ENCODE data around the gene DDX4. TPM values are rescaled to one million over a fixed set of nuclear protein-coding genes. Genes with fewer than 3 reads are reported as not detected.
"Not testable (repeated sequence)": the region's sequence is repeated elsewhere in the genome, so short reads cannot be mapped to it uniquely, and the experiment has no call there.

DDX4 gene
- total RNA-seq, 1 donor from 2014 or later = not detected

GRCh38 chr5:55800924-55801323, 63.1 kb downstream of the DDX4 start:
- intact Hi-C loops (cut with DNase I) = no loop called here
- DNase-seq (ENCODE audit: low spot score) (no peak), ATAC-seq (no peak)

DNA sequence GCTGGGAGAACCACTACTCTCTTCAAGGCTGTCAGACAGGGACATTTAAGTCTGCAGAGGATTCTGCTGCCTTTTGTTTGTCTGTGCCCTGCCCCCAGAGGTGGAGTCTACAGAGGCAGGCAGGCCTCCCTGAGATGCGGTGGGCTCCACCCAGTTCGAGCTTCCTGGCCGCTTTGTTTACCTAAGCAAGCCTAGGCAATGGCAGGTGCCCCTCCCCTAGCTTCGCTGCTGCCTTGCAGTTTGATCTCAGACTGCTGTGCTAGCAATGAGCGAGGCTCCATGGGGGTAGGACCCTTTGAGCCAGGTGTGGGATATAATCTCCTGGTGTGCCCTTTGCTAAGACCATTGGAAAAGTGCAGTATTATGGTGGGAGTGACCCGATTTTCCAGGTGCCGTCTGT, 71.0 kb downstream of the DDX4 start:
- ATAC-seq; intact Hi-C loops (cut with DNase I); DNase-seq (ENCODE audit: low spot score): not testable (repeated sequence)

DNA sequence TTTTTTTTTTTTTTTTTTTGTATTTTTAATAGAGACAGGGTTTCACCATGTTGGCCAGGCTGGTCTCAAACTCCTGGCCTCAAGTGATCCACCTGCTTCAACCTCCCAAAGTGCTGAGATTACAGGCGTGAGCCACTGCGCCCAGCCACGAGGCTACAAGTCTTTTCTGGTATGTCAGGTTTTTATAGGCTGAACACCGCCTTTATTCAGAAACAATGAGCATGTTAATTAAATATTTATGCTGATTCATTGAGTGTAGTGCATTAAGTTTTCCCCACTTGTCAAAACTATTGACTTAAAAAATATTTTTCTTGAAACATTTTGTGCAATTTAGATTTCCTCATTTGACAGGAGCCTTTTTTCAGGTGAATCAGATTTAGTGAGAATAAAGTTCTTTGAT, 78.1 kb downstream of the DDX4 start:
- DNase-seq (ENCODE audit: low spot score); ATAC-seq; intact Hi-C loops (cut with DNase I): not testable (repeated sequence)

DNA sequence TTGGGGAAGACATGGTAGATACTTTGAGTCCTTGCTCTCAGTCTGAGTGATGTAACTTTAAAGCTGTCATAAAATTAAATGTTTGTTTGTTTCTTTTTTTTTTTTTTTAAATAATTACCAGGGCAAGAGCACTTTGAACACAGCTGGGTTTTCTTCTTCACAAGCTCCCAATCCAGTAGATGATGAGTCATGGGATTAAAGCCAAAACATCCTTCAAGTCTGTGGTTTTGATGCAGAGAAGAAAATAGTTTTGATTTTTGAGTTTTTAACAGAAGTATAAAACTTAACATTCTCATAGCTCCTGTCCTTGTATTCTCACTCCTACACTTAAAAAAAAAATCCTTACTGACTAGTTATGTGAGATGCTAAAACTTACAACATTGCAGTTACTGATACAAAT, 78.5 kb downstream of the DDX4 start:
- ATAC-seq (no peak), DNase-seq (ENCODE audit: low spot score) (no peak)
- intact Hi-C loops (cut with DNase I) = no loop called here

DNA sequence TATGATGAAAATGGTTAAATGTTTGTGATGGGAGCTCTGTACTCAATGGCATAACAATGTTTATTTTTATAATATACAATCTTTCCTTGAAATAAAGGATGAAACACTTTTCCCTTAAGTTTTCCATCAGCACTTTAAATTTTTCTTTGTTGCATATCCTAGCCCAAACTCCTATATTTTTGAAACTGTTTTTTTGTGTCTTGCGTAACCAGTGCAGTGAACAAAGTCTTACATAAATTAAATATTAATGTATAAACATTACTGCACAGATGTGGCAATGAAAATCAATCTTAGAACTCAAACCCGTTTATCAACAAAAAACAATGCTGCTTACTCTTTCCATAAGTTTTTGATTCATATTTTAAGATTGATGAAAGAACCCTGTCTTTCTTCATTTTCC, 79.2 kb downstream of the DDX4 start:
- no peak for ATAC-seq
- DNase-seq (ENCODE audit: low spot score) = no peak
- intact Hi-C loops (cut with DNase I) = no loop called here

DNA sequence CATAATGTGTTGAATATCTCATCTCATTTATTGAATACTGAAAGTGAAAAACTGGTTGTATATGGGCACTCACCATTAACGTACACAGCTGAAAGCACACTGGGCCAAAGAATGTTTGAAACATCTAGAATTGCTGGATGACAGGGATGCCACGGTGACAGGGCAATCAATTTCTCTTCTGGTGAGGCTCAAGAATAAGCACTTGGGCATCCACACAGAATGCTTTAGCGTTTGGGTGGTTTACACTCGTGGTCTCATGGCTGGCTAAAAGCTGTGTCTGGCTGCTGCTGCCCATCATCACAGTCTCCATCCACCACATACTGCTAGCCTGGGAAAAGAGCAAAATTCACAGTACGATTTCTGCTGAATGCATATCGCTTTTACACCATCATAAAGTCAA, 82.6 kb downstream of the DDX4 start:
- ATAC-seq (no peak), DNase-seq (ENCODE audit: low spot score) (no peak)
- intact Hi-C loops (cut with DNase I) = no loop called here

- DNase-seq (ENCODE audit: low spot score) (no peak), ATAC-seq (peak; percentile 62)
- intact Hi-C loops (cut with DNase I) = no loop called here
Observed at GRCh38 chr5:55821731-55822512, 84.1 kb downstream of the DDX4 start.

DNA sequence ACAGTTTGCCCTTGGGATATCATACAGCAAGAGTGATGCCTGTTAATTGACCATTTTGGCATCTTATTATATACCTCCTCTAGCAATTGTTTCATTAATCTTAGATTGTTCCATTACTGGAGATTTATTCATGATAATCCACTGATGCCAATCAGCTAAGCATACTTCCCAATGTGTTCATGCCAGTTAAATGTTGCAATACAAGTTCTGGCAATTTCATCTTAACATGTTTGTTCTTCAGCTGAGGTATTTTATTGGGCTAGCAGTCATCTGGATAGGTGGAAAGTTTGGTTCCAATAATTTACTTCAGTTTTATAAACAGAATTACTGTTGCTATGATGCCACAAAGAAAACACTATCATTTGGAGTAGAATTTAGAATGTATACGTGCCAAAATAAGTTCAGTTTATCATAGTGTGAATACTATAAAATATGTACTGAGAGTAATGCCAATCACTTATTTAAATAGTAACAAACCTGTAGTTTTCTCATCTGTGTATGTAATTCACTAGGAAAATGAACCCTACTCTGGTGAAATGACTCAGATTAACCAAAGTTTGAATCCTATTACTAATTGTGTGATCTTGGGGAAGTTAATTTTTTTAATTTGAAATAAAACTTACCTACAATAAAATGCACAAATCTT, 85.4 kb downstream of the DDX4 start:
- ATAC-seq (no peak), DNase-seq (ENCODE audit: low spot score) (no peak)
- intact Hi-C loops (cut with DNase I) = no loop called here

- DNase-seq (ENCODE audit: low spot score) = no peak
- ATAC-seq = no peak
- intact Hi-C loops (cut with DNase I) = no loop called here
Observed at GRCh38 chr5:55829956-55830355, 92.1 kb downstream of the DDX4 start.

- DNase-seq (ENCODE audit: low spot score) (no peak), ATAC-seq (no peak)
- intact Hi-C loops (cut with DNase I) = no loop called here
Observed at GRCh38 chr5:55832446-55832845, 94.6 kb downstream of the DDX4 start.

DNA sequence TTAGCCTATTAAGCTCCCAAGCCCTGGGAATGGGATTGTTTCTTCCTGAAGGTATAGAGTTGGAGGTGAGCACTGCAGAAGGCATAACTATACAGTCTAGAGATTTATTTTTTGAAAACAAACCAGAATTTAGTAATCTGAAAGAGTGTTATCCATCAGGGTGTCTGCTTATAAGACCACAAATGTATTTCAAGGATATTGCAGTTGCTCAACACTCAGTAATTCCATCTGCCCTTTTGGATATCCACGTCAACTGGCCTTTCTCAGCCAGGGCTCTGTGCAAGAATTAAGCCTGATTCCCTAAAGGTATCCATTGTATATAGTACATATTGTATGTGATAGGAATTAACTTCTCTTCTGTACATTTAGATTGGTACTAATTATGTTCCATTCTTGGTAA, 98.3 kb downstream of the DDX4 start:
- intact Hi-C loops (cut with DNase I) = no loop called here
- DNase-seq (ENCODE audit: low spot score) (no peak), ATAC-seq (no peak)

DNA sequence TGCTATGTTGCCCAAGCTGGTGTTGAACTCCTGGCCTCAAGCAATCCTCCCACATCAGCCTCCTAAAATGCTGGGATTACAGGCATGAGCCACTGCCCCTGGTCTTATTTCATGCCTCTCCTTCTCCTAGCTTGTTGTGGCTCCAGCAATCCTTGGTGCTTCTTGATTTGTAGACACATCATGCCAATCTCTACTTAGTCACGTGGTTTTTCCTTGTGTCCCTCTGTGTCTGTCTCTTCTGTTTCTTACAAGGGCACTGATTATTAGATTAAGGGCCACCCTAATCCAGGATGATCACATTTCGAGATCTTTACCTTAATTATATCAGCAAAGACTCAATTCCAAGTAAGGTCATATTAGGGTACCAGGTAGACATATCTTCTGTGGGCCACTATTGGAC, 104.1 kb downstream of the DDX4 start:
- ATAC-seq (no peak), DNase-seq (ENCODE audit: low spot score) (no peak)
- intact Hi-C loops (cut with DNase I) = no loop called here

DNA sequence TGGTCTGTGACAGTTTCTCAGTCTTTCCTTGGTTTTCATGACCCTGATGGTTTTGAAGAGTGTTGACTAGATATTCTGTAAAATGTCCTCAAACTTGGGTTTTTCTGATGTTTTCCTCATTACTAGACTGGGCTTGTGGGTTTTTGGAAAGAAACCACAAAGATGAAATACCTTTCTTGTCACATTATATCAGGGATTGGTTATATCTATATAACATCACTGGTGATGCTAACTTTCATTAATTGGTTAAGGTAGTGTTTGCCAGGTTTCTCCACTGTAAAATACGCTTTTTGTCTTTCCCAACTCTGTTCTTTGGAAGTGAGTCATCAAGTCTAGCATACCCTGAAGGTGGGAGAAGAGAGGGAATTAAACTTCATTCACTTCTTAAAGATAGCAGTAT, 110.0 kb downstream of the DDX4 start:
- DNase-seq (ENCODE audit: low spot score) = no peak
- no peak for ATAC-seq
- intact Hi-C loops (cut with DNase I) = no loop called here

- DNase-seq (ENCODE audit: low spot score) (no peak), ATAC-seq (no peak)
- intact Hi-C loops (cut with DNase I) = no loop called here
Observed at GRCh38 chr5:55848783-55849182, 110.9 kb downstream of the DDX4 start.

DNA sequence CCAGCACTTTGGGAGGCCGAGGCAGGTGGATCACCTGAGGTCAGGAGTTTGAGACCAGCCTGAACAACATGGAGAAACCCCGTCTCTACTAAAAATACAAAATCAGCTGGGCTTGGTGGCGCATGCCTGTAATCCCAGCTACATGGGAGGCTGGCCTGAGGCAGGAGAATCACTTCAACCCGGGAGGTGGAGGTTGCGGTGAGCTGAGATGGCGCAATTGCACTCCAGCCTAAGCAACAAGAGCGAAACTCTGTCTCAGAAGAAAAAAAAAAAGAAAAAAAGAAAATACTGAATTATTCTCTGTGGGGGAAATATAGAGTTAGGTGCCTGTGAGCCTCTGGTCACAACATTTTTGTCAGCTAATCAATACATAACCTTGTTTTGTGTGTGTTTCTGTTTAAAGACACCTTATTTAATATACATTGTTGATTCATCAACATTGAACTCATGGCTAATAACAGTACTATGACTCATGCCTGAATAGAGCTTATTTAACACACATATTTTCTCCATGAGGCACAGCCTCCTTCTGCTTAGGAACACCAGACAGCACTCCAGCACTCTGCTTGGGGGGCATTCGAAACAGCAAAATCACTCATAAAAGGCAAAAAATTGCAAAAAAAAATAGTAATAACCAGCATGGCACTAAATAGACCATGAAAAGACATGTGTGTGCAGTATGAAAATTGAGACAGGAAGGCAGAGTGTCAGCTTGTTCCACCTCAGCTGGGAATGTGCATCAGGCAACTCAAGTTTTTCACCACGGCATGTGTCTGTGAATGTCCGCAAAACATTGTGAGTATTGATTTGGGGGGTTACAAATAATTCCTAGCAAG, 113.2 kb downstream of the DDX4 start, which contains the start of gene IL31RA:
IL31RA (plus strand) TSS at position 519 of the 836 bp plus-strand sequence; CDS start at position 733, 214 bp downstream.
- ATAC-seq = no peak
- no peak for DNase-seq (ENCODE audit: low spot score)

DNA sequence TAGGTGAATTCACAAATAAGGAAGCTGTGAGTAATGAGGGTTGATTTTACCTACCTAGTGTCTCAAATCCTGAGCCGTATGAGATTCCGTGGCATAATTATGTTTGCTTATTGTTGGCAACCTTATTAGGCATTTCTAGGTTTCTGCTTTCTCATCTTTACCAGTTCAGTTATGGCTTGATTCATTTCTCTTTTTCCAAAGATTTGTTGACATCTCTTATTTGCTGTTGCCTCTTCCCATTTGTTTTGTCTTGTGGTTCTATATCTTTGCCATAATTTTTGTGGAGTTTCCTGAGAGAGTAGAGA, 113.8 kb downstream of the DDX4 start:
- ATAC-seq (no peak), DNase-seq (ENCODE audit: low spot score) (no peak)
- intact Hi-C loops (cut with DNase I) = no loop called here

More for the DNA sequence above, 113.2 kb downstream of the DDX4 start, which contains the start of gene IL31RA:
- intact Hi-C loops (cut with DNase I) = no loop called here

DNA sequence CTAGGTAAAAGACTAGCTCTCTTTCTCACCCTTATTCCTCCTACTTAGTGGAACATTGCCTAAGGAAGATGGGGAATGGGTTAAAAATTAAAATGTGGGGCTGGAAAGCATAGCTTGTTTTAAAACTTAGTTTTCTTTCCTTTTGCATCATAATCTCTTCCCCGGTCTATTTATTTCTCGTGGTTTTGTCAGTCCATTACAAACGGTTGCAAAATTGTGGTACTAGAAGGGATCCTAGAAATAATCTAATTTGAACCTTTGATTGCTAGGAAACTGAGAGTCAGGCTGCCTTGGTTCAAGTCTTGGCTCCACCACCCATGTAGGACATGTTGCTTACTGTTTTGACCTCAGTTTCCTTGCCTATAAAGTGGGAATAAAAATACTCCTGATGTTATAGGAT, 114.6 kb downstream of the DDX4 start:
- ATAC-seq (no peak), DNase-seq (ENCODE audit: low spot score) (no peak)
- intact Hi-C loops (cut with DNase I) = no loop called here

GRCh38 chr5:55853041-55853670, 115.3 kb downstream of the DDX4 start:
- intact Hi-C loops (cut with DNase I) = no loop called here
- ATAC-seq = no peak
- no peak for DNase-seq (ENCODE audit: low spot score)

DNA sequence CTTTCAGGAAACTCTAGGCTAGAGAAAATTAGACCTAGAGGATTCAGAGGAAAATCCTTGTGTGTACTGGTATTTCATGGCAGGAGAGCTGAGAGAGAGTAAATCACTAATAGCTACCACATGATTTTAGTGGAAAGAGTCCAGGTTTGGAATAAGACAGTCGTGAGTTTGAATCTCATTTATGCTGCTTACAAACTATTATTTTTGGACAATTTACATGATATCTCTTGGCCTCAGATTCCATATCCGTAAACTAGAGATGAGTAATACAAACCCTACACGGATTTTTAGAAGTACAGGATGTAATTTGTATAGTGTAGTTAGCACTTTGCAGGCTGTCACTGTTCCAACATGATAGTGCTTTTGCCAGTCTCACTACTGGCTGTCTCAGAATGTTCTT, 116.0 kb downstream of the DDX4 start:
- peak; percentile 49 for ATAC-seq
- DNase-seq (ENCODE audit: low spot score) = no peak
- intact Hi-C loops (cut with DNase I) = no loop called here

All from sciatic nerve (tissue), 2 donors.